Retinal pigment epithelial cell (primary cell): ENCODE measurements around the gene ROCK1.
A peak's percentile ranks its signal among the peaks of the same experiment; 100 is the strongest.

Experiments used
- DNase-seq: peaks from one replicate; pipeline ENCODE4 v3.0.0-alpha.2; 2010; ENCODE audit warnings: low read depth
- H3K4me3 ChIP-seq: 2 replicates; pipeline ENCODE4 v1.5.1; 2011; ENCODE audit warnings: mild to moderate bottlenecking, low read length, control low read depth, moderate library complexity
- CTCF ChIP-seq: conservative IDR thresholded peaks from 2 replicates; pipeline ENCODE4 v1.5.1; 2011; ENCODE audit warnings: low read depth, low read length, control low read depth, inconsistent platforms

ROCK1 gene

GRCh38 chr18:21053127-21053526 lies 58.5 kb downstream of the ROCK1 start:
- no peak overlapping the region for H3K4me3 ChIP-seq
- peak; percentile 21 for DNase-seq
- no peak for TF ChIP-seq CTCF

DNA sequence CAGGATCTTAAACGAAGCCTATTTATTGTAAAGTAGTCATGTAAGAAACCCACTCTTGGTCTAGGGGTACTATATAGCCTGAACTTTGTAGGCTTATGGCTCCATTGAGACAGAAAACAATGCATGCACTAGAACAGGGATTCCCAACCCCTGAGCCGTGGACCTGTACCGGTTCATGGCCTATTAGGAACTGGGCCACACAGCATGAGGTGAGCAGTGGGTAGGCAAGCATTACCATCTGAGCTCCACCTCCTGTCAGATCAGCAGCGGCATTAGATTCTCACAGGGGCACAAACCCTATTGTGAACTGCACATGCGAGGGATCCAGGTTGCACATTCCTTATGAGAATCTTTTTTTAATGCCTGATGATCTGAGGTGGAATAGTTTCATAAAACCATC lies 59.2 kb downstream of the ROCK1 start:
- TF ChIP-seq CTCF, result no peak
- DNase-seq, result no peak

GRCh38 chr18:21051620-21052019 lies 60.0 kb downstream of the ROCK1 start:
- no peak for DNase-seq
- TF ChIP-seq CTCF, result no peak
- H3K4me3 ChIP-seq, result no peak overlapping the region

More for the DNA sequence above, 59.2 kb downstream of the ROCK1 start:
- H3K4me3 ChIP-seq, result no peak overlapping the region

DNA sequence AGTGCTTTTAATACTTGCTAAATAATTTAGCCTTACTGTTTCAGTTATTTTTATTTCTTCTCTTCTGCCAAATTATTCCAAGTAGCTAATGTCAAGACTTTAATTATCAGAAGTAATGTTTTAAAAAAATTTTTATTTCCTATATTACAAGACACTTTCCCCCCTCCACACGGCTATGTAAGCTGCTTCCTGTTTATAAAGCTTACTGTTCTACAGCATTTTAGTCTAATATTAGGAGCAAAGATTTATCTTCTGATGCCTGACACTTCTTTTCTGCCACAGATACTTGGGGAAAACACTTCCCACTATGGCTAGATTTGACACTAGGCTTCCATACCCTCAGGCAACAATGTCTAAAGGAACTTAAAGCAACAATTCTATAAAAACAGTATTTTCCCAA lies 62.3 kb downstream of the ROCK1 start:
- DNase-seq, result no peak
- no peak for TF ChIP-seq CTCF
- H3K4me3 ChIP-seq, result no peak overlapping the region

DNA sequence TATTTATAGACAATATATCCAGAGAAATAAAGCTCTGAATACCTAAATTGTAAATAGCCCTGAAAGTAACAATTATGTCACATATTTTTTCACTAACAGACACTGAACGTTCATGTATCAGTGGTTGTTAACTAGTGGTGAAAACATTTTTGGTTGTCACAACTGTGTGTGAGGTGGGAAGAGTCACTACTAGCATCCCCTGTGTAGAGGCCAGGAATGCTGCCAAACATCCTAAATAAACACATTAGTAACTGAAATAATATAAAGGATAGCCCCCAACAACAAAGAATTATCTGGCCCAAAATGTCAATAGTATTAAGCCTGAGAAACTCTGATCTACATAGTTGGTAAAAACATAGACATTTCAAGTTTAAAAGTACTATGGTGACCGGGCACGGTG lies 64.5 kb downstream of the ROCK1 start:
- no peak overlapping the region for H3K4me3 ChIP-seq
- no peak for TF ChIP-seq CTCF
- DNase-seq, result no peak

DNA sequence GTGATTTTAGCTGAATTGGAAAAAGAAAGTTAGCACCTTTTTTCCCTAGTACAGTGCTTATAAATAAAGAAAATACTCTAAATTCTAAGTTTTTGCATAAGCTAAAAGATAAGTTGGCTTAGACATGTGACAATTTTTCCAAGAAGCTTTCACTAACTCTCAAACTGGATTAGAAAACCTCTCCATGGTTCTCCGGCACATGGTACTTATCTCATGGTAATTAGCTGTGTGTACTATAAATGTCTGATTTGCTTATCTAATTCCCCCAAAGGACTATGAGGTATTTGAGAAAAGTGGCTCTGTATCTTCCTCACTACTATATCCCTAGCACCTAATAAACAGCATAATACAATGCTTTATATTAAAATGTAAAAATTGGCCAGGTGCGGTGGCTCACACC lies 71.1 kb downstream of the ROCK1 start:
- TF ChIP-seq CTCF, result no peak
- H3K4me3 ChIP-seq, result no peak overlapping the region
- no peak for DNase-seq

- no peak for TF ChIP-seq CTCF
- H3K4me3 ChIP-seq, result no peak overlapping the region
- DNase-seq, result no peak
Observed at GRCh38 chr18:21038201-21038600, 73.4 kb downstream of the ROCK1 start.
